ENCODE results near the gene TXNRD2.

The TXNRD2 gene

GRCh38 chr22:19862619-19863246 lies 78.9 kb downstream of the TXNRD2 start:
- DNase-seq (ENCODE audit: low read depth), result no peak

- DNase-seq (ENCODE audit: low read depth), result no peak
These were observed 81.6 kb downstream of the TXNRD2 start for GRCh38 chr22:19859861-19860510.

- DNase-seq (ENCODE audit: low read depth), result no peak
These were observed 84.2 kb downstream of the TXNRD2 start for GRCh38 chr22:19857382-19857781.

GRCh38 chr22:19855504-19856409 lies 85.9 kb downstream of the TXNRD2 start:
- peak; percentile 38 for DNase-seq (ENCODE audit: low read depth)

GRCh38 chr22:19854778-19855503 lies 86.7 kb downstream of the TXNRD2 start, which contains the start of the genes GNB1L and RTL10:
TSS of gene GNB1L (minus strand) at chr22:19854874. CDS start at chr22:19821355, 33,519 bp downstream.
TSS of gene RTL10 (minus strand) at chr22:19854874. CDS start at chr22:19852261, 2,613 bp downstream.
- peak; percentile 90 for DNase-seq (ENCODE audit: low read depth)

GRCh38 chr22:19853879-19854777 lies 87.5 kb downstream of the TXNRD2 start:
- no peak for DNase-seq (ENCODE audit: low read depth)

- no peak for DNase-seq (ENCODE audit: low read depth)
These were observed 88.3 kb downstream of the TXNRD2 start for GRCh38 chr22:19853058-19853878.

GRCh38 chr22:19852177-19852781 lies 89.3 kb downstream of the TXNRD2 start:
- no peak for DNase-seq (ENCODE audit: low read depth)

- no peak for DNase-seq (ENCODE audit: low read depth)
These were observed 90.1 kb downstream of the TXNRD2 start for GRCh38 chr22:19851291-19852176.

GRCh38 chr22:19850763-19851109 lies 90.9 kb downstream of the TXNRD2 start:
- DNase-seq (ENCODE audit: low read depth), result no peak

GRCh38 chr22:19849835-19850762 lies 91.5 kb downstream of the TXNRD2 start:
- DNase-seq (ENCODE audit: low read depth), result no peak

GRCh38 chr22:19848298-19849224 lies 93.1 kb downstream of the TXNRD2 start:
- DNase-seq (ENCODE audit: low read depth), result no peak

GRCh38 chr22:19847345-19847632 lies 94.3 kb downstream of the TXNRD2 start:
- no peak for DNase-seq (ENCODE audit: low read depth)

- DNase-seq (ENCODE audit: low read depth), result no peak
These were observed 94.8 kb downstream of the TXNRD2 start for GRCh38 chr22:19846620-19847344.

- DNase-seq (ENCODE audit: low read depth), result no peak
These were observed 96.4 kb downstream of the TXNRD2 start for GRCh38 chr22:19845054-19845722.

Measured in T-helper 22 cell (primary cell).